ENCODE measurements around the gene PLA2G10. TPM values are rescaled to one million over a fixed set of nuclear protein-coding genes. Genes with fewer than 3 reads are reported as not detected.
A peak's percentile ranks its signal among the peaks of the same experiment; 100 is the strongest.
"Not testable (repeated sequence)": the region's sequence is repeated elsewhere in the genome, so short reads cannot be mapped to it uniquely, and the experiment has no call there.

Gene PLA2G10
- total and polyA plus RNA-seq, 2 of the 13 experiments (the other 11 are each of a cell fraction or from before 2014, with no cell fraction given): not detected

- WGBS (ENCODE audit: low lambda C conversion rate): 44% methylated on average over 7 of the region's 7 CpGs
- H3K27me3 ChIP-seq (ENCODE audit: control insufficient read depth in 1 of 2, insufficient read depth in 2 of 2, low read length in 2 of 2); H3K9me3 ChIP-seq (ENCODE audit: low read length); H3K36me3 ChIP-seq (replicated peaks in 1 of 2; ENCODE audit: control insufficient read depth in 1 of 2, insufficient read depth in 2 of 2, low read length in 2 of 2); H3K27ac ChIP-seq (ENCODE audit: extremely low read length, insufficient read depth, low read length); BruUV-seq (replicated peaks); FAIRE-seq; H3K79me2 ChIP-seq (ENCODE audit: insufficient read depth, low read length); H3K9ac ChIP-seq (ENCODE audit: insufficient read depth, low read depth, low read length); H3K4me3 ChIP-seq (replicated peaks in 1 of 3; ENCODE audit: insufficient read depth in 1 of 3, low read depth in 2 of 3, low read length in 3 of 3); CTCF ChIA-PET (ENCODE audit: low intra/inter-chr PET ratio, low total read pairs); in situ Hi-C loops (cut with HindIII; ENCODE audit: extremely low pct_ligation_motif_present, low pct_unique_long_range_greater_than_20kb); H2AFZ ChIP-seq (ENCODE audit: low read length); H4K20me1 ChIP-seq (ENCODE audit: insufficient read depth, low read length); H3K4me2 ChIP-seq (ENCODE audit: low read depth, low read length); DNase-seq (ENCODE audit: low spot score); ATAC-seq; POLR2A ChIA-PET; intact Hi-C loops (cut with micrococcal nuclease; ENCODE audit: unreplicated experiment); H3K4me1 ChIP-seq (ENCODE audit: insufficient read depth, low read length): not testable (repeated sequence)
- TF ChIP-seq ZNF121 (CRISPR knock-in tag; IDR thresholded peaks at IDR 0.05): peak; percentile 78
- peak; percentile 37; the same call in 1 of the 2 replicates for TF ChIP-seq ZMYM3 (CRISPR knock-in tag; IDR thresholded peaks at IDR 0.05)
- TF ChIP-seq E2F5 (CRISPR knock-in tag; conservative IDR thresholded peaks at IDR 0.05): 0 out of 2 replicates have a peak, but pooled peaks have one; percentile 4
- TF ChIP-seq ZNF770 (CRISPR knock-in tag; IDR thresholded peaks at IDR 0.05): peak; percentile 39; the same call in 1 of the 2 replicates
Measured at GRCh38 chr16:14680396-14680795, 13.7 kb downstream of the PLA2G10 start.

Measured in HepG2 (cell line).